Right lung (tissue), 5 donors: Measurements from ENCODE around the gene TRIM54. TPM values are rescaled to one million over a fixed set of nuclear protein-coding genes. Genes with fewer than 3 reads are reported as not detected.
A peak's percentile ranks its signal among the peaks of the same experiment; 100 is the strongest.
"Not testable (repeated sequence)": the region's sequence is repeated elsewhere in the genome, so short reads cannot be mapped to it uniquely, and the experiment has no call there.

Experiments
- DNase-seq, 2 donors: peaks; one replicate each; pipeline ENCODE4 v3.0.0-alpha.2; 2013
- polyA plus RNA-seq, 5 donors: library from polyadenylated mRNA; unstranded; fragments of 120-200 nt; gene quantifications; one replicate each; pipeline versions ENCODE4 v1.2.1 to v1.2.3, GENCODE V29; 2013; ENCODE audit warnings: inconsistent platforms in 1 of 5, low replicate concordance in 1 of 5; ENCODE audit not compliant: insufficient read length in 5 of 5, insufficient read depth in 1 of 5

TRIM54 gene
- polyA plus RNA-seq, 5 donors = 0.13 to 4.3 TPM; not detected in 3

- no peak for DNase-seq
Measured at GRCh38 chr2:27312152-27312551, 29.9 kb downstream of the TRIM54 start.

DNA sequence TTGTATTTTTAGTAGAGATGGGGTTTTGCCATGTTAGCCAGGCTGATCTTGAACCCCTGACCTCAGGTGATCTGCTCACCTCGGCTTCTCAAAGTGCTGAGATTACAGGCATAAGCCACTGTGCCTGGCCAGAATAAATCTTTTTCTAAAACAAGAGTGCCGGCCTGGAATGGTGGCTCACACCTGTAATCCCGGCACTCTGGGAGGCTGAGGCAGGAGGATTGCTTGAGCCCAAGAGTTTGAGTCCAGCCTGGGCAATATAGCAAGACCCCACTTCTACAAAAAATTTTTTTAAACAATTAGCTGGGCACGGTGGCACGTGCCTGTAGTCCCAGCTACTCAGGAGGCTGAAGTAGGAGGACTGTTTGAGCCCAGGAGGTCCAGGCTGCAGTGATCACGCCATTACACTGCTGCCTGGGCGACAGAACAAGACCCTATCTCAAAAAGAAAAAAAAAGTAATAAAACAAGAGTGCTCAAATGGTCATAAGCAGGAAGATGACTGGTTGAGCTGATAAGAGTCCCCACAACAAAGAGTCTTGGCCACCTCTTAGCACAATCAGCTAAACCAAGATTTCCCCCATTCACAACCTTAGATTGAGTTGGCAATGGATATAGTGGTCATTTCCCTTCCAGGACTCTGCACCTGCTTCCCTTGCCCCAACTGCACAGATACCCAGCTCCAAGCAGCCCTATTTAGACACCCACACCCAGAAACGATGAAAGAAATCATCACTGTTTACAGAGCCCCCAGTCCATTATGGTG lies 31.8 kb downstream of the TRIM54 start:
- DNase-seq = no peak

DNA sequence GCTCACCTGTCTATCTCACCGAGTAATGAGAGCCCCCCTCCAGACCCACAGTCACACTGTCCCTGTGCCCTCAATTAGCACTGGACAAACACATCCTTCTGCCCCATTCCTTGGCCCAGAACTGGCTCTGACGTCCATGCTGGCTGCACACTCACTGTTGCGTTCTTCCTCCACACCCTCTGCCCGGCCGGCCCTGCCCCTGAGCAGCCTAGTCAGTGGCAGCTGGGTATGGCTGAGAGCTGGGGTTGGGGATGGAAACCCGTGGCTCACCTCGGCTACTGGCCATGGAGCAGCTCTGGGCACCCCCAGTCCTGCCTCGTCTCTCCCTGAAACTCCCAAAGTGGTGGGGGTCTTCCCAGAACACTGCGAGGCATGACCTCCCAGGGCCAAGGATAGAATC lies 32.5 kb downstream of the TRIM54 start:
- DNase-seq = no peak

DNA sequence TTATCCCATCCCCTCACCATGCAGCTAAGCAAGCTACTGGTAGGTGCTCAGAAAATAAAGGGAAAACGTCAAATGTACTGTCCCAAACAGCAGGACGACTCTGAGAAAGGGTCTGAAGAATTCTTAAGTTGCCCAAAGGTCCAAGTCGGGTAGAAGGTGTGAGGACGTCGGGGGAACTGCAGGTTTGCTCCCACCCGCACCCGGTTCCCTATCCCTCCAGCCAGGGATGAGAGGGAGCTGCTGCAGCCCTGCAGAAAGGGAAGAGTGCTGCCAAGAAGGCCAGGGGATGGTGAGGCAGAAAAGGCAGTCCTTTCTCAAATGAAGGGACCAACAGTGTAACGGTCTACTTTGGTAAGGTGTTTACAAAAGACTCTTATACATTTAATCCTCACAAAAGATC lies 32.9 kb downstream of the TRIM54 start:
- no peak for DNase-seq

GRCh38 chr2:27316655-27317412 lies 34.6 kb downstream of the TRIM54 start:
- DNase-seq = peak in 1 of 2 donors; percentile 18

GRCh38 chr2:27319839-27320238 lies 37.6 kb downstream of the TRIM54 start:
- not testable (repeated sequence) for DNase-seq

- DNase-seq = no peak
Measured at GRCh38 chr2:27320958-27321543, 38.8 kb downstream of the TRIM54 start.

DNA sequence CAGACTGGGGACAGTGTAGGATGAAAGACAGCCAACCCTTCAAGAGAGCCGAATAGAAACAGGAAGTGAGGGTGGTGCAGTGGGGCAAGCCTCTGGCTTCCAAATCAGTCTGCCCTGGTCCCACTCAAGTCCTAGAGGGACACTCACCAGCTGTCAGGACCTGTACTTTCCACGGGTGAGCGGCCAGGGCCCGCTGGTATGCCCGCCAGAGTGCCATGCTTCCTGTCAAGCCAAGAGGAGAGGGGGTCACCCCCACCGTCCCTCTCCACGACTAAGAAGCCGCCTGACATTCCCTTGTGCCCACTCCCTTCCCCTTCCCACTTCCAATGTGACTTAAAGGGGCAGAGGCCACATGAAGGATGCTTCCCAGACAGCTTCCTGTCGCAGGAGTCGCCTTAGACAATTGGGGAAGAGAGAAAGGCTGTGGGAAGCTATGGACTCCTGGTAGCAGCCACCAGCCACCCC lies 40.1 kb downstream of the TRIM54 start:
- DNase-seq = no peak

- peak; percentile 88 to 91 for DNase-seq
Measured at GRCh38 chr2:27322766-27323595, 40.8 kb downstream of the TRIM54 start, which contains the start of gene MPV17. Gene MPV17 (minus strand): TSS chr2:27323097. CDS start chr2:27322517, 580 bp downstream.

DNA sequence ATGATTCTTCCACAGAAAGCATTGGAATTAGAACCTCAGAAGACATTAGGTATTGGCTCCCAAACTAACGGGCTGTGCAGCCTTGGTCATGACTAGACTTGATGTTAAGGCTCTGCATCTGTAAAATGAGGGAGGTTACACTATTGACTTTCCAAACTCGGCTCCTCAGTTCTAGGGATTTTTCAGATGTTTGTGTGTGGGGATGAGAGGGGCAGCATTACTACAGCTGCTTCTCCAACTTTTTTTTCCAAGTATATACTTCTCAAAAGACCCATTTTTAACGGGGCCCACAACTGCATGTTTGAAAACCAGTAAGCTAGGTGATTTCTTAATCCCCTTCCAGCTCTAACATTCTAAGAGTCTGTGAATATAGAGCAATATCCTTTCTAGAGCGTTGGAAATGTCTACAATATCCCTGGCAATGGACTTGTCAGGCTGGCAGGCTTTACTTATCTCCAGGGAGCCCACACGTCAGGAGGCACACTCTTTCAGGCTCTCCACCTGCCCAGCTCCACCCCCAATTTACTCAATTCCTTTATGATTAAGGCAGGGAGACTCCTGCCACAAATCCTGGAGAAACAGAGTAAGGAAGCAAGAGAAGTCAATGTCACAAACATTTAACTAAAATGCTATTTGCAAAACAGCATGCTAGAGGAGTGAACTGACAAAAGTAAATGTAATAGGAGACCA lies 41.5 kb downstream of the TRIM54 start:
- DNase-seq = no peak

GRCh38 chr2:27324720-27325119 lies 42.5 kb downstream of the TRIM54 start:
- no peak for DNase-seq

- DNase-seq = no peak
Measured at GRCh38 chr2:27335311-27335710, 53.1 kb downstream of the TRIM54 start.

DNA sequence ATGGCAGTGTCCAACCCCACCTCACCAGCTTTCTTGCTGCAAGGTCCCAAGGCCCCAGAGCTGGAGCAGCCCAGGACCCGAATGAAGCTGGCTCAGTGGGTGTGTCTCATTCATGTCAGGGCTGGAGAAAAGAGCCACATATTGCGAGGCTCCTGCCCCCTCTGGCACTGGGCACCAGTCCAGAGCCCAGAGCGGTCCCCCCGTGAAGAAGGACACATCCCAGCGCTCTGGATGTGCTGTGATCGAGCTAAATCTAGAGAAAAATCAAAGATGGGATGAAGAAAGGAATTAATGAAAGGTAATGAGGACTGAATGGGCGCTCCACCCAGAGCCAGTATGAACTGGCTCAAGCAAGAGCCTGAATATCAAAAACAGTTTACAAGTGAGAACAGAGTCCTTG lies 53.9 kb downstream of the TRIM54 start:
- DNase-seq = no peak

DNA sequence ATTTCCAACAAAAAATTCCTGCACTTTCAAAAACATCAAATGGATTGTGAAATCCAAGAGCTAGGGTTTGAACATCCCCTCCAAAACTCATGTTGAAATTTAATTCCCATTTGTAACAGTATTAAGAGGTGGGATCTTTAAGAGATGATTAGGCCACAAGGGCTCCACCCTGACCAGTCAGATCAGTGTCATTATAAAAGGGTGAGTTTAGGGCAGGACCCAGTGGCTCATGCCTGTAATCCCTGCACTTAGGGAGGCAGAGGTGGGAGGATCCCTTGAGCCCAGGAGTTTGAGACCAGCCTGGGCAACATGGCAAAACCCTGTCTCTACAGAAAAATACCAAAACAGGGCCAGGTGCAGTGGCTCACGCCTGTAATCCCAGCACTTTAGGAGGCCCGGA lies 65.4 kb downstream of the TRIM54 start:
- DNase-seq = no peak

DNA sequence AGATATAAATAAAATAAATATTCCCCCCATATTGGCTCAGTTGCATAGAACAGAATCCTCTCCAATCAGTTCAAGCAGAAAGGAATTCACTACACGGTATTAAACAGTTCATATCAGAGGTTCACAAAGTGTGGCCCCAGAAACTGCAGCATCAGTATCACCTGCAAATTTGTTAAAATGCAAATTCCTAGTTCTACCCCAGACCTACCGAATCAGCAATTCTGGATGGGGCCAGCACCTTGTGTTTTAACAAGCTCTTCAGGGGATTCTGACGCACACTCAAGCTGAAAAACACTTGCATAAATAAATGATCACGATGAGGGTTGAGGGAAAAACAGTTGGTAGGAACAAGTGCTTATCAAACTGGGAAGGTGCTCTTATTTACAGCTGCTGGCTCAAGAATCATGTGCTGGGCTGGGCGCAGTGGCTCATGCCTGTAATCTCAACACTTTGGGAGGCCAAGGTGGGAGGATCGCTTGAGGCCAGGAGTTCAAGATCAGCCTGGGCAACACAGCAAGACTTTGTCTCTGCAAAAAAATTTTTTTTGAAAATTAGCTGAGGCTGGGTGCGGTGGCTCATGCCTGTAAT lies 68.0 kb downstream of the TRIM54 start:
- no peak for DNase-seq

- DNase-seq = no peak
Measured at GRCh38 chr2:27351802-27352598, 69.8 kb downstream of the TRIM54 start.

- not testable (repeated sequence) for DNase-seq
Measured at GRCh38 chr2:27353386-27353761, 71.1 kb downstream of the TRIM54 start.

- no peak for DNase-seq
Measured at GRCh38 chr2:27353762-27354596, 71.8 kb downstream of the TRIM54 start.

DNA sequence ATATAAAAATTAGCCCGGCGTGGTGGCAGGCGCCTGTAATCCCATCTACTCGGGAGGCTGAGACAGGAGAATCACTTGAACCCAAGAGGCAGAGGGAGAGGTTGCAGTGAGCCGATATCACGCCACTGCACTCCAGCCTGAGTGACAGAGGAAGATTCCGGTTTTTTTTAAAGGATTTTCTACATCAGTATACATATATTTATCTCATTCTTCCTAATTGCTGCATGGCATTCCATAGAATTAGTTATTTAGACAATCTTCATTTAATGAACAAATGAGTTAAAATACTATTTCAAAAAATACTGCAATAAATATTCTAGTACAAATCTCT lies 72.3 kb downstream of the TRIM54 start:
- DNase-seq = no peak
